Measurements from ENCODE around the gene CACNA2D2. TPM values are rescaled to one million over a fixed set of nuclear protein-coding genes. Genes with fewer than 3 reads are reported as not detected.

The CACNA2D2 gene
- total and polyA plus RNA-seq, 2 of the 8 experiments (the other 6 are each of a cell fraction or from before 2014, with no cell fraction given) = 14.1 to 25.0 TPM

GRCh38 chr3:50318163-50318562 lies 185.3 kb downstream of the CACNA2D2 start (continued):
- TF ChIP-seq CHD7 (IDR thresholded peaks at IDR 0.05; ENCODE audit: insufficient replicate concordance, low read length) (no peak), SRF (IDR thresholded peaks at IDR 0.05; ENCODE audit: low read depth, low read length) (no peak), MAX (IDR thresholded peaks at IDR 0.05) (no peak)

Measured in H1 (cell line).